Measurements from ENCODE around the gene FAT1.

FAT1 gene

GRCh38 chr4:186604124-186604807, 119.4 kb downstream of the FAT1 start:
- DNase-seq: no peak

DNA sequence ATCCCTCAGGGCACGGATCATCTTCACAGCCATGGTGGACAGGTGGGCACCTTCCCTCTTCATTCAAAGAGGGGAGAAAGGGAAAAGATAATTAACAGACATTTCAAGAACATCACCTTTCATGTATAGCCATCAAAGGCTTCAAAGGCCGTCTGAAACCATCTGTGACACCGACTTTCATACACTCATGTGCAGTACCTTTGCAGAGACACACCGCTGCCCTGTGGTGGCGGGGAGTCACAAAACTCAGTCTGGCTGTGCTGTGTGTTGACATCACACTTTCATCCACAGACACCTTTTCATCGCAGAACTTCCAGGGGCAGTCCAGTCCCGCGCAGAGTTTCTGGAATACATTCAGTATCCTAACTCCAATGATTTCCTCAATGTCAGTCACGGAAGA, 120.7 kb downstream of the FAT1 start:
- DNase-seq: no peak

GRCh38 chr4:186599483-186599882, 124.2 kb downstream of the FAT1 start:
- DNase-seq: no peak

GRCh38 chr4:186598686-186599085, 125.0 kb downstream of the FAT1 start:
- no peak for DNase-seq

GRCh38 chr4:186596850-186597390, 126.7 kb downstream of the FAT1 start:
- no peak for DNase-seq

GRCh38 chr4:186596346-186596745, 127.3 kb downstream of the FAT1 start:
- no peak for DNase-seq

- no peak for DNase-seq
Observed at GRCh38 chr4:186593587-186593973, 130.1 kb downstream of the FAT1 start.

GRCh38 chr4:186592966-186593586, 130.6 kb downstream of the FAT1 start:
- no peak for DNase-seq

GRCh38 chr4:186592445-186592844, 131.2 kb downstream of the FAT1 start:
- DNase-seq: no peak

GRCh38 chr4:186591651-186592050, 132.0 kb downstream of the FAT1 start:
- no peak for DNase-seq

DNA sequence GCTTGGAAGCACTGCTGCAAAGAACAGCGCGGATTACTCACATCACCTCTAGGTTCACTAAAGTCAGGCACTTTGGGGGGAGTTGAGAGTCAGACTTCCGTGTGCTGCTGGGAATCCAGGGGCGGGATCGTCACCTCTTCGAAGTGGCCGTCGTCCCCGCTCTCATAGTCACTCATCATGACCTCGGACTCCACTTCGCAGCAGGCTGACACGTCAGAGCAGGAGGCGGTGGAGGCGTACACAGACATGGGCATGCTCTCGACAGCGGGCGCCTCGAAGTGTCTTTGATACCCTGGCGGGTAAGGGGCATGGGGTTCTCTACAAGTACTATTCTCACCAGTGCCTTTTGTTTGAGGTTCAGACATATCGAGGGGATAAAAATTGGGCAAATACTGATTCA, 135.2 kb downstream of the FAT1 start:
- no peak for DNase-seq

GRCh38 chr4:186587416-186588018, 136.1 kb downstream of the FAT1 start:
- DNase-seq: peak; percentile 40

- DNase-seq: no peak
Observed at GRCh38 chr4:186586205-186586604, 137.5 kb downstream of the FAT1 start.

GRCh38 chr4:186584912-186585311, 138.7 kb downstream of the FAT1 start:
- no peak for DNase-seq

DNA sequence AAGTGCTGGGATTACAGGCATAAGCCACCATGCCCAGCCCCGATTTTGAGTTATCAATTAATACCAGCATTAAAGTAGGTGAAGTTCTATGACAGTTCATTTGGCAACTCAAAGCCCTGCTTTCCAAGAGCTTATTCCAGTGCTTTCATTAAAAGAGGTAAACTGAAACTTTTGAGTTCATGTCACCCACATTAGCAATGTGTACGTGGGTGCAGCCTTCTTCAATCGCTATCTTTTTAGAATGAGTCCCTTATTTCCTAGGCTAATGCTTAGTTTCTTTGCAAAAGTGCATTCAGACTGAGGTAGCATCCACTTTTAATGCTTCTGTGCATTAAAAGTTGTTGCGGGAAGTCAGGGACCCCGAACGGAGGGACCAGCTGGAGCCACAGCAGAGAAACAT, 142.2 kb downstream of the FAT1 start:
- DNase-seq: no peak

DNA sequence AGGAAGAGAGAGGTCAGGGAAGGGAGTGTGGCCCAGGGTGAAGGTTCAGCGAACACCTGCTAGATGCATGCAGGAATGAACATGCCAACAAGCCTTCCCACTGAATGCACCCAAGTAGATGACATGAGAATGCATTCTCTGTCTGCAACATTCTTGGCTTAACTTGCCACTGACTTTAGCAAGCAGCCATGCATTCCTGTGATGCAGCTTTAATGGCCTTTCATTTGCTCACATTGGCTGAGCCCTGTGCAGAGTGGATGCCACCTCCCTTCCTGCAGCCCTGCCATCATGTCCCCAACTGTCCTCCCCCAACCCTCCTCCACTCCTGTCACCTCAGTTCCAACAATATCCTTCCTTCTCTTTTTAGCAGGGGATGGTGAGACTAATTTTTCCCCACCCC, 143.0 kb downstream of the FAT1 start:
- no peak for DNase-seq

DNA sequence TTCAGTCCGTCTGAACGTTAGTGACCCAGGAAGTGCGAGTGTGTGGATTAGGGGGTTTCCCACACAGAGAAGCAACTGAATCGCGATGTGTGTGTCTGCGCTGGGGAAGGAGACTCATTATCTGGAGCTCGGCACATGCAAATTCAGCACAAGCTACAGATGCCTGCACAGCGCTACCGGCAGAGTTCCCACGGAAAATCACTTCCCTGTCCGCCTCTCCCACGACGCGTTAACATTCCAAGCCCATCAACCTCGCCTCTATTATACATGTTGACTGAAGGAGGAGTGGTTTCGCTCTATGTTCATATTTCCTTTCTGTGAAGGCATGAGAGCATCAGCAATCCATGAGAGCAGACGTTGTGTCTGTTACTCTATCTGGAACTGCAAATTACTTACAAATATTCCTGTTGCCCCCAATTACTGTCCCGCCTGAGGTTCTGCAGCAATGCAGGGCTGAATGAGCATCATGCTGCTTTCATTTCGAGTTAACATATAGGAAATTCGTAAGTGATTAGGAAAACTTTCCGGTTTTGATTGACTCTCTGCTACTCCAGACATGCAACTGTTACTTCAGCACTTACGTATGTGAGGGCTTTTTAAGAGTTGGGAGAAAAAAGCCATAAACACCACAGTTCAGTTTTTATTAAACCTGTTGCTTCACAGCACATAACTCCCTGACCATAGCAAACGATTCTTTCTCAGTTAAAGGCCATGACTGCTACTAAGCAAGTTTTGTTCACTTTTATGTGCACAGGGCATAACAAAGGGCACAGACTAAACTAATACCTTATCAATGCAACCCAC, 153.3 kb downstream of the FAT1 start:
- no peak for DNase-seq

GRCh38 chr4:186569533-186570192, 154.0 kb downstream of the FAT1 start:
- DNase-seq: no peak

DNA sequence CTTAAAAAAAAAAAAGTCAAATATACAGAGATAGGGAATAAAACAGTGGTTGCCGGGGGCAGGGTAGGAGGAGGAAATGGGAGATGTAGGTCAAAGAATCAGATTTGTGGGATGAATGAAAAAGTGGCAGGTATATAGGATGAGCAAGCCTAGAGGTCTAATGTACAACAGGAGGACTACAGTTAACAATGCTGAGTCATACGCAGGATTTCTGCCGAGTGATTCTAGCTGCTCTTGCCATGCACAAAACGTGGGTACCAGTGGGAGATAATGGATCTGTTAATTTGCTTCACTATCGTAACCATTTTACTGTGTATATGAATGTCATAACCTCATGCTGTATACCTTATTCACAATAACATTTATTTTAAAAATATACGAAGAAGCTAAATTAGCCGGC, 157.6 kb downstream of the FAT1 start:
- DNase-seq: no peak

GRCh38 chr4:186563761-186564160, 159.9 kb downstream of the FAT1 start:
- DNase-seq: no peak

DNA sequence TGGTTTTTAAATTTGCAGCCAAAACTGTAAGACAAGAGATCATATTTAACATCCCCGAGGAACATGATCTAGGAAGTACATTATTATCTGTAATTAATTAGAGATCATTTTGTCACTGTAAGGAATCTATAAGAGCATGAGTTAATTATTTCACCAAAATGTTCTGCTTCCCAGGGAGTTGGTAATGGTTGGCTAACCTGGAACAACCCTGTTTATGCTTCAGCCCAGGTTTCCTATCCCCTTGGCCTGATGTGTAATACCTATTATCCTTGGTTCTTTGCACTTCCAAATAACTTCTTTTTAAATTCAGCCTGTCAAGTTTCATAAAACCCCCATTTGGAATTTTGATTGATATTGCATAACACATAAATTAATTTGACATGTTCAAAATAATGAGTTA, 161.9 kb downstream of the FAT1 start:
- DNase-seq: no peak

- no peak for DNase-seq
Observed at GRCh38 chr4:186560647-186561046, 163.0 kb downstream of the FAT1 start.

GRCh38 chr4:186557486-186557885, 166.2 kb downstream of the FAT1 start:
- no peak for DNase-seq

All from hematopoietic multipotent progenitor cell treated with erythropoietin and hydrocortisone succinate and interleukin-3 and kit ligand, for 8 days (in vitro differentiated cells).